Forelimb muscle (tissue), 1 donor: Measurements from ENCODE around the gene PLD4. TPM values are rescaled to one million over a fixed set of nuclear protein-coding genes. Genes with fewer than 3 reads are reported as not detected.

ENCODE experiments used
- DNase-seq: peaks from one replicate; pipeline ENCODE4 v3.0.0-alpha.2; 2013; ENCODE audit warnings: low read depth
- polyA plus RNA-seq: library from polyadenylated mRNA; unstranded; fragments of 120-200 nt; gene quantifications from one replicate; pipeline ENCODE4 v1.2.1, GENCODE V29; 2013; ENCODE audit not compliant: insufficient read length

Gene PLD4
- polyA plus RNA-seq, 1 donor: 5.7 TPM

- DNase-seq: no peak
These were observed 30.2 kb downstream of the PLD4 start for GRCh38 chr14:104954746-104955395.

GRCh38 chr14:104955396-104955770, 30.7 kb downstream of the PLD4 start:
- no peak for DNase-seq

- no peak for DNase-seq
These were observed 31.7 kb downstream of the PLD4 start for GRCh38 chr14:104956290-104956890.

- no peak for DNase-seq
These were observed 32.8 kb downstream of the PLD4 start for GRCh38 chr14:104957146-104958113.

- DNase-seq: no peak
These were observed 39.9 kb downstream of the PLD4 start for GRCh38 chr14:104964546-104964945.

- DNase-seq: no peak
These were observed 41.0 kb downstream of the PLD4 start for GRCh38 chr14:104965561-104966231.

- DNase-seq: no peak
These were observed 41.7 kb downstream of the PLD4 start for GRCh38 chr14:104966261-104966865.

- no peak for DNase-seq
These were observed 42.3 kb downstream of the PLD4 start for GRCh38 chr14:104966981-104967385.

GRCh38 chr14:104967386-104968152, 42.9 kb downstream of the PLD4 start:
- no peak for DNase-seq

GRCh38 chr14:104968153-104968527, 43.5 kb downstream of the PLD4 start:
- DNase-seq: no peak

GRCh38 chr14:104968541-104969401, 44.1 kb downstream of the PLD4 start:
- no peak for DNase-seq

- no peak for DNase-seq
These were observed 45.1 kb downstream of the PLD4 start for GRCh38 chr14:104969741-104970230.

GRCh38 chr14:104970231-104971068, 45.8 kb downstream of the PLD4 start:
- DNase-seq: no peak

GRCh38 chr14:104971447-104972240, 47.0 kb downstream of the PLD4 start:
- DNase-seq: no peak

- DNase-seq: no peak
These were observed 47.8 kb downstream of the PLD4 start for GRCh38 chr14:104972301-104973134.

GRCh38 chr14:104973135-104973384, 48.4 kb downstream of the PLD4 start:
- no peak for DNase-seq
